HG03354 (cell line): ENCODE measurements around the gene LCK.

Experiments used
- ATAC-seq: cut with Tn5 transposase; IDR thresholded peaks from one replicate; pipeline ENCODE4 v1.9.1; 2021; ENCODE audit warnings: mild to moderate bottlenecking; ENCODE audit not compliant: unreplicated experiment, poor library complexity, severe bottlenecking

The LCK gene

DNA sequence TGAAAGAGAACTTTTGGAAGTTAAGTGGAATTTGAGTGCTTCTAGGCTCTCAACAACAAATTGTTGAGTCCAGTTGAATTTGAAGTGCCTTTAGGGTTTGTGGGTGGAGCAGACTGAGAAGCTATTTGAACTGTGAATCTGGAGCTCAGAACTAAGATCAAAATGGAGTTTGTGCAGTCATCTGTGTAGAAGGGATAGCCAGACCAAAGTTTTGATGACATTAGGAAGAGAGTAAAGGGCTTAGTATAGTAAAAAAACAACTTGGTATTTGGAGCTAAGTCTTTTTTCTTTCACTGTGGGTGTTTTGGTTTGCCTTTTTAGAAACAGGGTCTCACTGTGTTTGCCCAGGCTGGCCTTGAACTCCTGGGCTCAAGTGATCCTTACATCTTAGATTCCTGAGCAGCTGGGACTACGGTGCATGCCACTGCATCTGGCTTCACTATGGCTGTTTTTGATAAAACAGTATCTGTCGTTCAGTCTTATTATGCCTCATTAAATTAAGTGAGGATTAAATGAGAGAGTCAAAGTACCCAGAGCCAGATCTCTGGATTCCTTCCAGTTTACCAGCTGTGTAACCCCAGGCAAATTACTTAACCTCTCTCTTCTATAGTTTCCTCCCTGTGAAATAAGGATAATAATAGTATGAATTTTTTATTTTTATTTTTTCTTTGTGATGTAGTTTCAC is 60.8 kb downstream of the LCK start:
- ATAC-seq: no peak

DNA sequence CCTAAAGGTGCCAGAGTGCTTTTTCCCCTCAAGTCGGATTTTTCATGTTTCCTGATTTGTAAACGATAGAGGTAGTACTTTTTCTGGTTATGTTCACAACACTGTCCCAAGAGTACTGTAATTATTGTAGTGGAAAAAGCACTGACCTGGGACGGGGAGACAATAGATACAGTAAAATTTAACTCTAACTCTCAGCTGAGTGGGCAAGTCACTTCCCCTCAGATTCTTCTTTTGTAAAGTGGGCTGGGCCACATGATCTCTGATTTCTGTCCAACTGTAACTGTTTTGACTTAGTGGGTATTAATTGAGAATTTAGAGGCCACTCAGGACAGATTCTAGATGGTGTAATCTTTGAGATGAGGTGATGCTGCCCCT is 65.8 kb downstream of the LCK start:
- peak; percentile 24 for ATAC-seq

DNA sequence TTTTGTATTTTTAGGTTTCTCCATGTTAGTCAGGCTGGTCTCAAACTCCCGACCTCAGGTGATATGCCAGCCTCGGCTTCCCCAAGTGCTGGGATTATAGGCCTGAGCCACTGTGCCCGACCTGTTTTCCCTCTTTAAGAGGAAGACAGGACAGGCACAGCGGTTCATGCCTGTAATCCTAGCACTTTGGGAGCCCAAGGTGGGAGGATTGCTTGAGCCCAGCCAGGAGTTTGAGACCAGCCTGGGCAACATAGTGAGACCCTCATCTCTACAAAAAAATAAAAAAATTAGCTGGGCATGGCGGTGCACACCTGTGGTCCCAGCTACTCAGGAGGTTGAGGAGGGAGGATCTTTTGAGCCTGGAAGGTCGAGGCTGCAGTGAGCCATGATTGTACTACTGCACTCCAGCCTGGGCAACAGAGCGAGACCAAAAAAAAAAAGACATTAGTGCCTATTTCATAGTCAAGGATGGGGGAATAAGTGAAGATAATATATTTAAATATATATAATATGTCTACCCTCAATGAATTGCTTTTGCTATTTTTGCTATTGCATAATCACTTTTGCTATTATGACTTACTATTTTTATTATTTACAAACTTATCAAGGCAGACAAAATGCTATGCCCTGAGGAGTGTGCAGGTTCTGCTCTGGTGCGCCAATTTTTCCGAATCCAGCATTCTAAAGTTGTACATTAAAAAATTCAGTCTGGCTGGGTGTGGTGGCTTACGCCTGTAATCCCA is 67.2 kb downstream of the LCK start:
- no peak for ATAC-seq

DNA sequence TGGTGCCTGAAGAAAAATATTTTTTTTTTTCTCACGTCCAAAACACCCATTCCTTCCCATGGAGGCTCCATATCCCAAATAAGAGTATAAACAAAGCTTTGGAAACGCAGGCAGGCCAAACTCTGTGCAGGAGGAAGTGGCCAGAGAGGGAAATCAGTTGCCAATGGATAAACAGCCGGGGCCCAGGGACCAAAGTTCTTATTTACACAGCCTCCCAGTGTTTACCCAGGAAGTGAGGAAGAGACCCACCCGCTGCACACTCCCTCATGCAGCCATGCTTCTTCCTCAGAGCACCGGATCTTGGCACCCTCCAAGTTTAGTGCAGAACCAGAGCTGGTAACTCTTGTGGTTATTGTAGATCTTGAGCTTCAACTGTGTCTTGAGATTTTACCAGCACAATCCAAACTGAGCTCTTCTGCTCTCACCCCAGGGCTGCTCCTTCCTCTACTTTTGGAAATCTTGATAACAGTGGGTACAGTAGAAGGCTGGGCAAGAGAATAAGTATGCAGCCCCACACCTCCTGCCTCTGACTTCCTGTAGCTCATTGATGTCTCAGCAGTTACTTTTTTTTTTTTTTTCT is 70.7 kb downstream of the LCK start:
- ATAC-seq: no peak

DNA sequence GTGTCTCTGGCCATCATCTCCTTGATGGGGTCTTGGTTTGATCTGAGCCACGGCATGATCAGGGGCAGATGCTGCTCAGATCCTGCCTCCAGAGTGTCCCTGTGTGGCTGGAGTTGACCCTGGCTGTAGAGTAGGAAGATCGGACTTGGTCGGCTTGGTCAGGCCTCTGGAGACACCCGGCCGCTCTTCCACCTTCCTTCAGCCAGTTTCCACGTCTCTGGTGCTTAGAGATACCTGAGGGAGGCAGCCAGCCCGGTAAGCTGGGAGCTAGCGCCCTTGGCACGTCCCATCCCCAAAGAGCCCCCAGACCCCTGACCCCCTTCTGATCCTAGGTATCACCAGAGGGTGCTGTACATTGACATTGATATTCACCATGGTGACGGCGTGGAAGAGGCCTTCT is 76.1 kb downstream of the LCK start:
- no peak for ATAC-seq

DNA sequence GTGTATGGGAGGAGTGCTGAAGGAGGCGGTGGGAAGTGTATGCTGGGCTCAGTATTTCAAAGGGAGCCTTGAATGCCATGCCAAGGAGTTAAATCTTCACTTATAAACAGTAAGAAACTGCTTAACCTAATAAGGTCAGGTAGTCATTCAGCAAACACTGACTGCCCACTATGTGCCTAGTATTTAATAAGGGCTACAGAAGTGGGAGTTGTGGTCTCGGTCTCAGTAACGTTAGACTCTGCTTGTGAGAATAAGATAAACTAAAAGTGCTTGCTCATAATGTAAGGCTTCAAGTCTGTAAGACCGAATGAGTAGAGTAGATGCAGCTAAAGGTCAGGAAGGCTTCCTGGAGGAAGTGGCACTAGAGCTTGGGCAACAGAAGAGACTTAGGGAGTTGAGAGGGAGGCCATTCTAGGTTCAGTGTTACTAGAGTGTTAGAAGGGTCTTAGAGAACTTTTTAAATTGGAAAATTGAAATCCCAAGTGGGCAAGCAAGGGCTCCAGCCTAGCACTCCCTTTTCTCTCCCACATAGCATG is 78.9 kb downstream of the LCK start:
- ATAC-seq: no peak

DNA sequence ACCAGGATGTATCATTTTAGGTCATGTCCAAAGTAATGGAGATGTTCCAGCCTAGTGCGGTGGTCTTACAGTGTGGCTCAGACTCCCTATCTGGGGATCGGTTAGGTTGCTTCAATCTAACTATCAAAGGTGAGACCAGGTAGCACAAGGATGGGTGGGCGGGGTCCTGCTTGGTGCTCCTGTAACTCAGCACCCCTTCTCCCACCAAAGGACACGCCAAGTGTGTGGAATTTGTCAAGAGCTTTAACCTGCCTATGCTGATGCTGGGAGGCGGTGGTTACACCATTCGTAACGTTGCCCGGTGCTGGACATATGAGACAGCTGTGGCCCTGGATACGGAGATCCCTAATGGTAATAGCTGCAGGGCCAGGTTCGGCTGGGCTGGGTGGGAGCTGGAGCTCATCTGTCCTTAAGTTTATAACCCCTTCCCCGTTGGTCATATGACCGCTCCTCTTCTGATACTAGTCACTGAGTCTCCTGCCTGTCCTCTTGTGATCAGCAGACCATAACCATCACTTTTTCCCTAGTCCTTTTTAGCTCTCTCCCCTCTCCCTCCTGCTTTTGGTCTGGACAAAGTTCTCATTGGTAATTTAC is 79.6 kb downstream of the LCK start:
- no peak for ATAC-seq

DNA sequence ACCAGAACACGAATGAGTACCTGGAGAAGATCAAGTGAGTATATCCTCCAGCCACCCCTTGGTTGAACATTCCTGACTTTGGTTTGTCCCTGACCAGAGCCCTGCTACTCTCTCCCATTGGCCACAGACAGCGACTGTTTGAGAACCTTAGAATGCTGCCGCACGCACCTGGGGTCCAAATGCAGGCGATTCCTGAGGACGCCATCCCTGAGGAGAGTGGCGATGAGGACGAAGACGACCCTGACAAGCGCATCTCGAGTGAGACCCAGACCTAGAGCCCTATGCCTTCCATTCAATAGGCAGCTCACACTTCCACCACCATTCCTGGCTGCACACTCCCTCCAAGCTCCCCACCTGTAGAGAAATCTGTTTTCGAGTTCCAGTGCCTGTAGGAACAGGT is 80.5 kb downstream of the LCK start:
- no peak for ATAC-seq

DNA sequence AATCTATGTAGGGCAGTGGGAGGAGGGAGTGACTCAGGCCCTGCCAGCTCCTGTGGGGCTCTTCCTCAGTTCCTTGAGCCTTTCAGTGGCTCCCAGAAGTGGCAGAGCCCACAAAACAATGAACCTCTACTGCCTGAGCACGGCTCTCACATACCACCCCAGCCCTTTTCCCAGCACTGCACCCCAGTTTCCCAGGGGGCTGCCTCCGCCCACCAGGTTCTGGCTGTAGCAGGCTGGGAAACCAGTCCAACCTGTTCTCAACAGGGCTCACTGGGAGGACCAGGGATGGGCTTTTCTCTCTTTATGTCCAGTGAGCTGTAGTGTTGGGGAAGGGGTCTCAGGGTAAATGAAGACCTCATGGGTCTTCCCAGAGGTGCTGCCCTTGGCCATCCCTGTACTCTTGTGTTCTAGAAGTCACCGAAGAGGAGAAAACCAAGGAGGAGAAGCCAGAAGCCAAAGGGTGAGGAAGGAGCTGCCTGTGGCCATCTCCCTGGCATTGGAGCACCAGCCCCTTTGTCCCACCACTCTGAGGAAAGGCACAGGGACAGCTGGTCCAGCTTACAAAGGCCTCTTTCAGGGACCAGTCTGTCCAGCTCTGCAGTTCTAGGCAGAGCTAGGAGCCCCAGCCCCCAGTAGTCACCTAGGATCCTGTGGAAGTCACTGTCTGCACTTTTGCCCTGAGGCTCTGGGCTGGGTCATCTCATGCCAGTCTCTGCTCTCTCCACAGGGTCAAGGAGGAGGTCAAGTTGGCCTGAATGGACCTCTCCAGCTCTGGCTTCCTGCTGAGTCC is 81.4 kb downstream of the LCK start:
- no peak for ATAC-seq

DNA sequence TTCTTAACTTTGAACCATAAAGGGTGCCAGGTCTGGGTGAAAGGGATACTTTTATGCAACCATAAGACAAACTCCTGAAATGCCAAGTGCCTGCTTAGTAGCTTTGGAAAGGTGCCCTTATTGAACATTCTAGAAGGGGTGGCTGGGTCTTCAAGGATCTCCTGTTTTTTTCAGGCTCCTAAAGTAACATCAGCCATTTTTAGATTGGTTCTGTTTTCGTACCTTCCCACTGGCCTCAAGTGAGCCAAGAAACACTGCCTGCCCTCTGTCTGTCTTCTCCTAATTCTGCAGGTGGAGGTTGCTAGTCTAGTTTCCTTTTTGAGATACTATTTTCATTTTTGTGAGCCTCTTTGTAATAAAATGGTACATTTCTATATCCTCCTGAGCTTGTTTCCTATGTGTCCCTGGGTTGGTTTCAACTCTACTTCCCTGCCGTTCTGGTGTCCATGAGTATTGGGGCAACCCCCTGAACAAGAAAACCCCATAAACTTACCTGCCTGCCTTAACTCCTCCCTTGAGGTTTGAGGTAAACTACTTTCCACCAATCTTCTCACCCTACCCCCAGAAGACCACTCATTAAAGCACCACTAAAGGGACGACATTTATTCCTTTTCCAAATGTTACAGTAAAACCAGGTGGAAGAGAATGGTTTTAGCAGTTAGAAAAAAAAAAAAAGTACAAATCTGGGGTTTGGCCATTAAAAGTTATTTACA is 82.3 kb downstream of the LCK start:
- ATAC-seq: no peak

DNA sequence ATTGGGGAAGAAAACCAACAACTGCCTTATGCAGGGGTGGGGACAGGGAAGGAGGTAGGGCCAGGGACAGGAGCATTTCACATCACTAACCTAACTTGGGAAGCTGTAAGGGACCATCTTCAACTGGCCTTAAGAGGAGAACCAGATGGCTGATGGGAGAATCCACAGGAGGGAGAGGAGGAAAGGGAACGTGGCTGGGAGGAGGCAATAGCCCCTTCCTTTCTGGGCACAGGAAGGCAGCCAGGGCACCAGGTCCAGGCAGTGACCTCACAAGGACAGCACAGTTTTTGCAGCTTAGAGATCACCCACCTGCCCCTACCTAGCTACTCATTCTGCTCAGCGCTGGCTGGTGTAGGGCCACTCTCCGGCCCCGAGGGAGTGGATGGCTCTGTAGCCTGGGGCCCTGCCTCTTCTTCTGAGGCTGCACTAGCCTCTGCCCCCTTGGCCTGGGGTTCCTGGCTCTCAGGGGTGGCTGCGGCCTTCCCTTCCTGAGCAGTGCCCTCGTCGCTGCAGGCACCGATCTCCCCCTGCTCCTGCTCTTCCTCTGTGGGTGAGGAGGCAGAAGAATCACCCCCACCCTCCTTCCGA is 83.3 kb downstream of the LCK start:
- no peak for ATAC-seq

DNA sequence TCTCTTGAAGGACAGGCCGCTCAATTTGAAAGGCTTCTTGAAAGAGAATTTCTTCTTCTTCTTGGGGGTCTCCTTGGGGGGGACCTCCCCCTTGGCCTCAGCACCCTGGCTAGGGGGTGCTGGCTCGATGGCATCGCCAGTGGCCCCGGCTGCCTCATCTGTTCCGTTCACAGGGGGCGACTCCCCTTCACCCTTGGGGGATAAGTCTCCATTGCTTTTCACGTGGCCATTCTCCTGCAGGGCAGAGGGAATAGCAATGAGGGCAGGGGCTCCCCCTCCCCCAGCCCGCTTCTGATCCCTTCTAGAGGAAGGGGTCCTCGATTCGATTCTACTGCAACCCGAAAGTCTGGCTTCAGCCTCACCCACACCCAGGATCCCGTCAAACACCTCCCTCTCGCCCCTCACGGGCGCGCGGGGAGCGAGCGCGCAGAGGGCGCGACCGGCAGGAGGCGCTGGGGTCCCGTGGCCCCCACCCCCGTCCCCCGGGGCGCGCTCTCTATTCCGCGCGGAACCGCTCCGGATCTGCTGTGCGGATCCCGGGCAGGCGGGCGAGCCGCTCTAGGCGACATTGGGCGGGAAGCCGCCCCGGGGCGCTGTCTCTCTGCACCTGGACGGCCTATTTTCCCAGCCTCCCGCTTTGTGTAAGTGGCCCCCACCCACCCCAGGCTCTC is 83.9 kb downstream of the LCK start:
- peak; percentile 27 for ATAC-seq

DNA sequence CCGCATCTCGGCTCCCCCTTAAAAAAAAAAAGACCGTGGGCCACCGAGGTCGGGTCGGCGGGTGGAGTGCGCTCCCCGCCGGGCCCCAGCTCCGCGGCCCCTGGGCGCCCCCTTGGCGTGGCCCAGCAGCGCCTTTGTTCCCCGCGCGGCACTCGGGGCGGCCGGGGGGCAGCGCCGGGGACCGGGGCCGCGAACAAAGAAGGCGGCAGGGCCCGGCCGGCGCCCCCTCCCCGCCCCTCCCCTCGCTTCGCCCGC is 84.4 kb downstream of the LCK start:
- ATAC-seq: peak; percentile 3
